Common myeloid progenitor, CD34-positive (primary cell): ENCODE measurements around the gene LAMTOR5.

Experiments
- CTCF ChIA-PET: fragments of 350-600 bp; sonication (Branson Sonifier 250); formaldehyde crosslinking; loops from one replicate; lab custom pipeline; 2021; ENCODE audit warnings: antibody characterized with exemption; lab: Charles Lee
- POLR2A ChIA-PET: fragments of 350-600 bp; sonication (Branson Sonifier 250); formaldehyde crosslinking; loops from one replicate; lab custom pipeline; 2021; ENCODE audit warnings: antibody characterized with exemption; lab: Charles Lee
- DNase-seq, 3 donors: peaks; one replicate each; pipeline versions ENCODE4 v3.0.0 to v3.0.0-alpha.2; 2013
- H3K27ac ChIP-seq, 2 experiments: 1 replicate in 1 of 2; 2 replicates in 1 of 2; pipeline ENCODE4 v1.7.0; 2013; ENCODE audit warnings: inconsistent platforms in 2 of 2, low read length in 2 of 2, mild to moderate bottlenecking in 2 of 2, low read depth in 1 of 2, moderate library complexity in 1 of 2; ENCODE audit not compliant: severe bottlenecking in 2 of 2, insufficient read depth in 1 of 2, poor library complexity in 1 of 2
- H3K27me3 ChIP-seq, 5 experiments: replicated peaks in 2 of 5; 1 replicate in 3 of 5; 2 replicates in 2 of 5; pipeline versions ENCODE4 v1.6.1 to v1.7.0; 2013; ENCODE audit warnings: low read length in 4 of 5, mild to moderate bottlenecking in 2 of 5, moderate library complexity in 2 of 5, inconsistent platforms in 1 of 5; ENCODE audit not compliant: insufficient read depth in 5 of 5, control insufficient read depth in 4 of 5
- H3K36me3 ChIP-seq, 4 experiments: 1 replicate in 2 of 4; 2 replicates in 2 of 4; pipeline versions ENCODE4 v1.6.1 to v1.7.0; 2013; ENCODE audit warnings: low read length in 3 of 4, control low read depth in 1 of 4, mild to moderate bottlenecking in 1 of 4; ENCODE audit not compliant: control insufficient read depth in 4 of 4, insufficient read depth in 4 of 4
- H3K4me1 ChIP-seq, 4 experiments: 1 replicate in 3 of 4; 2 replicates in 1 of 4; pipeline versions ENCODE4 v1.6.1 to v1.7.1; 2013; ENCODE audit warnings: low read length in 3 of 4, mild to moderate bottlenecking in 3 of 4, control low read depth in 1 of 4, inconsistent platforms in 1 of 4, moderate library complexity in 1 of 4; ENCODE audit not compliant: control insufficient read depth in 4 of 4, insufficient read depth in 4 of 4; ENCODE audit errors: control extremely low read depth in 1 of 4
- H3K4me3 ChIP-seq, 7 experiments: 1 replicate in 4 of 7; 2 replicates in 3 of 7; pipeline versions ENCODE4 v1.5.1 to v1.7.0; 2013; ENCODE audit warnings: mild to moderate bottlenecking in 7 of 7, low read length in 6 of 7, moderate library complexity in 6 of 7, inconsistent platforms in 2 of 7, low read depth in 2 of 7, control low read depth in 1 of 7; ENCODE audit not compliant: insufficient read depth in 4 of 7, control insufficient read depth in 1 of 7; ENCODE audit errors: extremely low read depth in 1 of 7
- H3K9me3 ChIP-seq, 5 experiments: 1 replicate in 4 of 5; 2 replicates in 1 of 5; pipeline versions ENCODE4 v1.6.1 to v1.7.1; 2013; ENCODE audit warnings: low read length in 4 of 5, mild to moderate bottlenecking in 2 of 5, inconsistent platforms in 1 of 5, low read depth in 1 of 5, moderate library complexity in 1 of 5; ENCODE audit not compliant: control insufficient read depth in 4 of 5, insufficient read depth in 2 of 5; ENCODE audit errors: control extremely low read depth in 1 of 5
- WGBS: methylation state at CpG from one replicate; pipeline ENCODE4 v1.1.5; 2013; ENCODE audit not compliant: insufficient coverage; 5-methylcytosine and 5-hydroxymethylcytosine counted together

LAMTOR5 gene

DNA sequence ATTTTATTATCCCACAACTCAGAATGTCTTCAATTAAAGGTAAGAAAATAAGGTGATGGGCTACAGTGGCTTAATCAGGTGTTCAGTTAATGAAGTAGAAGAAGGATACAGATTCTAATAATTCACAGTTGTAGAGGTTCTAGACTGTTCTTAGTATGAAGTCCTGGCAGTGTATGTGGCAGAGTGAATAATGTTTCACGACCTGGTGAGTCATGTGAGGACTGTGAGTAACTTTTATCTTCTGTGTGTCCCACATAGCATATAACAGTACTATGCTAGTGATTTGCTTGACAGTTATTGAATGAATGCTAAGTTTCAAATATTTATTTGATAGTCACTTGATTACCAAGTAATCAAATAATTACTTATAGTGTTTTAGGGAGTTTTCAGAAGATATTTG is 36.7 kb downstream of the LAMTOR5 start:
- no CpG with 5 or more reads among the region's 1 CpG for WGBS
- peaks cover 3 to 36% (median 20%) of the 10 kb centered on the region in 4 experiments for H3K36me3 ChIP-seq
- no peaks in the 10 kb centered on the region for H3K4me1 ChIP-seq
- H3K9me3 ChIP-seq: no peaks in the 10 kb centered on the region
- ChIA-PET POLR2A (no interaction called here), CTCF (interaction anchor here (1.9 kb wide), 1 partner anchor 16 kb away, joined by 4 read pairs; no protein-coding TSS in a partner anchor)
- peak overlapping the region in 1 of 2 experiments; percentile 38 for H3K27ac ChIP-seq
- no peaks in the 10 kb centered on the region for H3K27me3 ChIP-seq
- no peak for DNase-seq
- H3K4me3 ChIP-seq: no peak overlapping the region

DNA sequence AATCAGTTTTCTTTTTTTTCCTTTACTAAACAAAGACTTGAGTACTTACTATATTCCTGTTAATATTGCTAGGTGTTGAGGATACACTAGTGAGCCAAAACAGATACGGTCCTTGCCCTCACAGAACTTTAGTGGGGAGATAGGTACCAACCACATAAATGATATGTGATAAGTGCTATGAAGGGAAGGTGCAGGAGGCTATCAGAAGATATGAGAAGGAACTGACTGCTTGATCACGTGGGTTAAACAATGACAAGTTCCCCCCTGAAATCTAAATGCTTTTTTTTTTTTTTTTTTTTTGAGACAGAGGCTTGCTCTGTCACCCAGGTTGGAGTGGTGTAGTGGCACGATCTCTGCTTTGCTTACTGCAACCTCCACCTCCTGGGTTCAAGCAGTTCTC is 43.3 kb downstream of the LAMTOR5 start:
- CTCF ChIA-PET: interaction anchor here (1.3 to 2.0 kb wide), 2 partner anchors 8 to 26 kb away, joined by 4 to 6 read pairs; partner anchors contain the start of gene RBM15
- H3K9me3 ChIP-seq: no peaks in the 10 kb centered on the region
- H3K4me1 ChIP-seq: no peaks in the 10 kb centered on the region
- H3K36me3 ChIP-seq: peaks cover 6 to 32% (median 16%) of the 10 kb centered on the region in 4 experiments
- H3K27ac ChIP-seq: no peak overlapping the region
- WGBS: no CpG with 5 or more reads among the region's 3 CpGs
- DNase-seq: no peak
- POLR2A ChIA-PET: no interaction called here
- no peaks in the 10 kb centered on the region for H3K27me3 ChIP-seq
- H3K4me3 ChIP-seq: no peak overlapping the region

DNA sequence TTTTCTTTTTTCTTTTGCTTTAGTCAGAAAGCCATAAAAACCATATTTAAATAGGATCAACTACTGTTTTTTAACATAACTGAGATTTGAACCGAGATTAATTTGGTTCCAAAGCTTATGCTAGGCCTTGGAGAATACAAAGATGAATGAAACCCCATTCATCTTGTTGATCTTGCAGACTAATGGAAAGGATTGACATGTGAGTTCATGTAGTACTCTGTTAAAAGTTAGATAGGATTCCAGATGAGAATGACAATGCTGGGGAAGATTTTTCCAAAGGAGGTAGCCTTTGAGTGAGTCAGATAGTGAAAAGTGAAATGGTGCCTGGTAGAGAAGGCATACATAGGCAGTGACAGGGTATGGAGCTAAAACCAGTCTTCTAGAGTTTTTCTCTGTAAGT is 45.6 kb downstream of the LAMTOR5 start:
- WGBS: 100% methylated on average over 1 of the region's 1 CpG
- POLR2A ChIA-PET: interaction anchor here (0.6 kb wide), 2 partner anchors 14 to 124 kb away, joined by 4 to 5 read pairs; no protein-coding TSS in a partner anchor
- no peak for DNase-seq
- Histone ChIP-seq H3K4me3 (no peak overlapping the region), H3K4me1 (no peaks in the 10 kb centered on the region), H3K36me3 (peaks cover 6 to 37% (median 15%) of the 10 kb centered on the region in 4 experiments), H3K9me3 (no peaks in the 10 kb centered on the region), H3K27me3 (no peaks in the 10 kb centered on the region), H3K27ac (no peak overlapping the region)
- CTCF ChIA-PET: interaction anchor here (1.0 kb wide), 1 partner anchor 14 kb away, joined by 3 read pairs; no protein-coding TSS in a partner anchor

DNA sequence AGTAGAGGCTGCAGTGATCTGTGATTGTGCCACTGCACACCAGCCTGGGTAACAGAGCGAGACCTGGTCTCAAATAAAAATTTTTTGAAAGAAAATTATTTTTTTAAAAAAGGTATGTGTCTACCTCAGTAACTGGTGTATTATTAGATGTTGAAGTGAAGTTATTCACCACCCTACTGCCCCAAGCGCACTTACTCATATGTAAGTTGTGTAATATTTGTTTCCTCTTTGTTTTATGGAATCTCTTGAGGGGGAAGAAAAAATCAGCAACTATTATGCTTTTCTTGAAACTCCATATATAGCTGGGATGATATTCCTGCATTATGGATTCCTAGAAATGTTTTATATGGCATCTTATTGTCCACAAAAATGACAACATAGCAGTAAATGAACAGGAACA is 47.1 kb downstream of the LAMTOR5 start:
- ChIA-PET CTCF (interaction anchor here (0.7 to 1.7 kb wide), 3 partner anchors 13 to 25 kb away, joined by 3 read pairs; partner anchors contain the start of gene RBM15), POLR2A (no interaction called here)
- WGBS: 100% methylated on average over 1 of the region's 2 CpGs
- Histone ChIP-seq H3K9me3 (no peaks in the 10 kb centered on the region), H3K27ac (no peak overlapping the region), H3K4me3 (no peak overlapping the region), H3K36me3 (peaks cover 7 to 43% (median 19%) of the 10 kb centered on the region in 4 experiments), H3K4me1 (no peaks in the 10 kb centered on the region), H3K27me3 (no peaks in the 10 kb centered on the region)
- no peak for DNase-seq

DNA sequence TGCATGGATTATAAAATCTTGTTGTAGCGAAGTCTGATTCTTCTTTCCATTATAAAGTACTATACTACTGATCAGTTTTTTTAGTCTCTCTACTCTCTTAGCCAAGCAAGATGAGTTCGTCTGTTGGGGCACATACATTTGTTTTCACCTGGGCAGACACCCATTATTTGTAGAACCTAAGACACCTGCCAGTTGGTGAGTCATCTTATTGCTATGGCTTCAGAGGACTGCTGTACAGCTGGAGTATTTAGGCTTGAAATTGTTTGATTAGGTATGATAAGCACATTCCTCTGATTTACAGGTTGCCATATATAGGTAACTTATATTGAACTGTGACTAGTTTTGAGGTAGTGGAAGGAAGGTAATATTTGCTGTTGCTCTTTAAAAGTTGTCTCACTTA is 51.1 kb downstream of the LAMTOR5 start:
- ChIA-PET POLR2A (no interaction called here), CTCF (no interaction called here)
- H3K4me1 ChIP-seq: no peaks in the 10 kb centered on the region
- peaks cover 4 to 45% (median 9%) of the 10 kb centered on the region in 4 experiments for H3K36me3 ChIP-seq
- H3K27ac ChIP-seq: peak overlapping the region in 1 of 2 experiments; percentile 19
- DNase-seq: no peak
- no peak overlapping the region for H3K4me3 ChIP-seq
- WGBS: no CpG with 5 or more reads among the region's 2 CpGs
- no peaks in the 10 kb centered on the region for H3K27me3 ChIP-seq
- no peaks in the 10 kb centered on the region for H3K9me3 ChIP-seq

DNA sequence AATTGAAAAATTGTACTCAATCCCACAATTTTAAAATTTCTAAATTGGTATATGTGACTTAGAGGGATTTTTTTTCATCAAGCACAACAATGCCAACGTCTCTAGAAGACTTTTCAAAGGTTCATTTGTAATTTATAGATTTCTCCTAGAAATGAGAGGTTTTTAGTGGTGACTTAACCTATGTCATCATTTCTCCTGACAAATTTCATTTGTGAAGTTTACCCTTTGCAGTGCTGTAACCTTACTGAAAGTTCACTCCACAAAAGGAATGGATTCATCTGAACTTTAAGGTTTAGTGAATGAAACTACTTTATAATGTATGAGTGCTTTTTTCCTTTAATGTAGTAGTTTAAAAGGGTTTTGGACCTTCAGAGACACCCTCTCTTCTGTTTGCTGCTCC is 52.2 kb downstream of the LAMTOR5 start:
- CTCF ChIA-PET: no interaction called here
- no CpG with 5 or more reads among the region's 1 CpG for WGBS
- Histone ChIP-seq H3K9me3 (no peaks in the 10 kb centered on the region), H3K27me3 (no peaks in the 10 kb centered on the region), H3K4me3 (no peak overlapping the region), H3K36me3 (peaks cover 4 to 54% (median 11%) of the 10 kb centered on the region in 4 experiments), H3K27ac (no peak overlapping the region), H3K4me1 (peaks cover 0 to 6% (median 2%) of the 10 kb centered on the region in 4 experiments)
- POLR2A ChIA-PET: no interaction called here
- no peak for DNase-seq
